Cardiac muscle cell (in vitro differentiated cells and primary cell): ENCODE measurements around the gene KRTAP9-8. TPM values are rescaled to one million over a fixed set of nuclear protein-coding genes. Genes with fewer than 3 reads are reported as not detected.

Experiments used
- polyA plus RNA-seq: library from polyadenylated mRNA; unstranded; fragments of >200 nt; fragmentation: Nextera tagmentation; extraction: Ambion mirVana; gene quantifications from 2 replicates; pipeline ENCODE4 v1.2.1, GENCODE V29; 2016
- total RNA-seq: library from RNA; depleted of rRNA; stranded (reverse); fragments of >200 nt; gene quantifications from 2 replicates; pipeline ENCODE4 v1.2.3, GENCODE V29; 2016

Gene KRTAP9-8
- total and polyA plus RNA-seq, 2 experiments from 2014 or later, result not detected

Other genes starting within 250 kb of the KRTAP9-8 start
Only the 30 nearest of the 41 such genes appear.
- gene KRTAP2-2, start 182.8 kb upstream of the KRTAP9-8 start, total RNA-seq, result not detected in 2 replicates
- gene KRTAP2-2, start 182.8 kb upstream of the KRTAP9-8 start, polyA plus RNA-seq, result not detected in 2 replicates
- not detected in 2 replicates for gene KRTAP2-3, start 177.9 kb upstream of the KRTAP9-8 start, total RNA-seq
- gene KRTAP2-3, start 177.9 kb upstream of the KRTAP9-8 start, polyA plus RNA-seq, result not detected in 2 replicates
- not detected in 2 replicates for gene KRTAP2-4, start 172.1 kb upstream of the KRTAP9-8 start, total RNA-seq
- not detected in 2 replicates for gene KRTAP2-4, start 172.1 kb upstream of the KRTAP9-8 start, polyA plus RNA-seq
- gene KRTAP4-7, start 153.8 kb upstream of the KRTAP9-8 start, total RNA-seq, result not detected in 2 replicates
- not detected in 2 replicates for gene KRTAP4-7, start 153.8 kb upstream of the KRTAP9-8 start, polyA plus RNA-seq
- gene KRTAP4-8, start 139.9 kb upstream of the KRTAP9-8 start, total RNA-seq, result not detected in 2 replicates
- gene KRTAP4-8, start 139.9 kb upstream of the KRTAP9-8 start, polyA plus RNA-seq, result not detected in 2 replicates
- not detected in 2 replicates for gene KRTAP4-16, start 135.8 kb upstream of the KRTAP9-8 start, total RNA-seq
- not detected in 2 replicates for gene KRTAP4-16, start 135.8 kb upstream of the KRTAP9-8 start, polyA plus RNA-seq
- gene KRTAP4-9, start 132.6 kb upstream of the KRTAP9-8 start, total RNA-seq, result not detected in 2 replicates
- gene KRTAP4-9, start 132.6 kb upstream of the KRTAP9-8 start, polyA plus RNA-seq, result not detected in 2 replicates
- not detected in 2 replicates for gene KRTAP4-11, start 119.6 kb upstream of the KRTAP9-8 start, total RNA-seq
- not detected in 2 replicates for gene KRTAP4-11, start 119.6 kb upstream of the KRTAP9-8 start, polyA plus RNA-seq
- gene KRTAP4-12, start 113.8 kb upstream of the KRTAP9-8 start, total RNA-seq, result not detected in 2 replicates
- not detected in 2 replicates for gene KRTAP4-12, start 113.8 kb upstream of the KRTAP9-8 start, polyA plus RNA-seq
- not detected in 2 replicates for gene KRTAP4-6, start 97.5 kb upstream of the KRTAP9-8 start, total RNA-seq
- gene KRTAP4-6, start 97.5 kb upstream of the KRTAP9-8 start, polyA plus RNA-seq, result not detected in 2 replicates
- gene KRTAP4-5, start 88.2 kb upstream of the KRTAP9-8 start, total RNA-seq, result not detected in 2 replicates
- gene KRTAP4-5, start 88.2 kb upstream of the KRTAP9-8 start, polyA plus RNA-seq, result not detected in 2 replicates
- gene KRTAP4-4, start 77.3 kb upstream of the KRTAP9-8 start, total RNA-seq, result not detected in 2 replicates
- not detected in 2 replicates for gene KRTAP4-4, start 77.3 kb upstream of the KRTAP9-8 start, polyA plus RNA-seq
- not detected in 2 replicates for gene KRTAP4-3, start 69.8 kb upstream of the KRTAP9-8 start, total RNA-seq
- gene KRTAP4-3, start 69.8 kb upstream of the KRTAP9-8 start, polyA plus RNA-seq, result not detected in 2 replicates
- not detected in 2 replicates for gene KRTAP4-2, start 59.8 kb upstream of the KRTAP9-8 start, total RNA-seq
- gene KRTAP4-2, start 59.8 kb upstream of the KRTAP9-8 start, polyA plus RNA-seq, result not detected in 2 replicates
- not detected in 2 replicates for gene KRTAP4-1, start 53.1 kb upstream of the KRTAP9-8 start, total RNA-seq
- not detected in 2 replicates for gene KRTAP4-1, start 53.1 kb upstream of the KRTAP9-8 start, polyA plus RNA-seq
- gene KRTAP9-1, start 48.1 kb upstream of the KRTAP9-8 start, total RNA-seq, result not detected in 2 replicates
- not detected in 2 replicates for gene KRTAP9-1, start 48.1 kb upstream of the KRTAP9-8 start, polyA plus RNA-seq
- not detected in 2 replicates for gene KRTAP9-2, start 11.4 kb upstream of the KRTAP9-8 start, total RNA-seq
- gene KRTAP9-2, start 11.4 kb upstream of the KRTAP9-8 start, polyA plus RNA-seq, result not detected in 2 replicates
- gene KRTAP9-3, start 5.5 kb upstream of the KRTAP9-8 start, total RNA-seq, result not detected in 2 replicates
- gene KRTAP9-3, start 5.5 kb upstream of the KRTAP9-8 start, polyA plus RNA-seq, result not detected in 2 replicates
- not detected in 2 replicates for gene KRTAP9-4, start 11.7 kb downstream of the KRTAP9-8 start, total RNA-seq
- gene KRTAP9-4, start 11.7 kb downstream of the KRTAP9-8 start, polyA plus RNA-seq, result not detected in 2 replicates
- not detected in 2 replicates for gene KRTAP9-9, start 17.4 kb downstream of the KRTAP9-8 start, total RNA-seq
- not detected in 2 replicates for gene KRTAP9-9, start 17.4 kb downstream of the KRTAP9-8 start, polyA plus RNA-seq
- gene KRTAP9-6, start 27.4 kb downstream of the KRTAP9-8 start, total RNA-seq, result not detected in 2 replicates
- gene KRTAP9-6, start 27.4 kb downstream of the KRTAP9-8 start, polyA plus RNA-seq, result not detected in 2 replicates
- not detected in 2 replicates for gene KRTAP9-7, start 37.7 kb downstream of the KRTAP9-8 start, total RNA-seq
- gene KRTAP9-7, start 37.7 kb downstream of the KRTAP9-8 start, polyA plus RNA-seq, result not detected in 2 replicates
- gene KRTAP29-1, start 64.9 kb downstream of the KRTAP9-8 start, total RNA-seq, result not detected in 2 replicates
- not detected in 2 replicates for gene KRTAP29-1, start 64.9 kb downstream of the KRTAP9-8 start, polyA plus RNA-seq
- not detected in 2 replicates for gene KRTAP16-1, start 71.3 kb downstream of the KRTAP9-8 start, total RNA-seq
- gene KRTAP16-1, start 71.3 kb downstream of the KRTAP9-8 start, polyA plus RNA-seq, result not detected in 2 replicates
- not detected in 2 replicates for gene KRTAP17-1, start 77.7 kb downstream of the KRTAP9-8 start, total RNA-seq
- not detected in 2 replicates for gene KRTAP17-1, start 77.7 kb downstream of the KRTAP9-8 start, polyA plus RNA-seq
- not detected in 2 replicates for gene KRT33A, start 112.8 kb downstream of the KRTAP9-8 start, total RNA-seq
- gene KRT33A, start 112.8 kb downstream of the KRTAP9-8 start, polyA plus RNA-seq, result not detected in 2 replicates
- gene KRT33B, start 131.8 kb downstream of the KRTAP9-8 start, total RNA-seq, result not detected in 2 replicates
- gene KRT33B, start 131.8 kb downstream of the KRTAP9-8 start, polyA plus RNA-seq, result not detected in 2 replicates
- gene KRT34, start 144.3 kb downstream of the KRTAP9-8 start, total RNA-seq, result not detected in 2 replicates
- gene KRT34, start 144.3 kb downstream of the KRTAP9-8 start, polyA plus RNA-seq, result not detected in 2 replicates
- not detected in 2 replicates for gene KRT31, start 159.6 kb downstream of the KRTAP9-8 start, total RNA-seq
- not detected in 2 replicates for gene KRT31, start 159.6 kb downstream of the KRTAP9-8 start, polyA plus RNA-seq
- not detected in 2 replicates for gene KRT37, start 186.6 kb downstream of the KRTAP9-8 start, total RNA-seq
- gene KRT37, start 186.6 kb downstream of the KRTAP9-8 start, polyA plus RNA-seq, result not detected in 2 replicates